ENCODE data around the gene BHLHA15.

- TF ChIP-seq CTCF (IDR thresholded peaks at IDR 0.05) (no peak), POLR2A (IDR thresholded peaks at IDR 0.05) (no peak), POLR2AphosphoS5 (IDR thresholded peaks at IDR 0.05) (no peak)
These were observed 45.2 kb downstream of the BHLHA15 start for GRCh38 chr7:98256431-98256830.

All from breast epithelium (tissue), 3 donors.